K562 (cell line): Measurements from ENCODE around the gene GLIPR2. TPM values are rescaled to one million over a fixed set of nuclear protein-coding genes. Genes with fewer than 3 reads are reported as not detected.

Experiments used
- BMI1 ChIP-seq: fragments of 150-350 bp; IDR thresholded peaks from 2 replicates; pipeline ENCODE4 v1.6.1; 2014; ENCODE audit warnings: low read length
- CCNT2 ChIP-seq: IDR thresholded peaks from 2 replicates; pipeline ENCODE4 v1.6.1; 2011; ENCODE audit warnings: borderline replicate concordance, low read depth, mild to moderate bottlenecking, moderate library complexity, mixed read lengths, low read length; ENCODE audit not compliant: insufficient read length; ENCODE audit errors: extremely low read depth
- CREM ChIP-seq: IDR thresholded peaks from 2 replicates; pipeline ENCODE4 v1.6.1; 2014; ENCODE audit warnings: antibody characterized with exemption, low read depth
- DMBX1 ChIP-seq: fragments of 250-450 bp; sonication (Bioruptor Pico); IDR thresholded peaks from 2 replicates; pipeline ENCODE4 v1.8.0; 2022; ENCODE audit warnings: inconsistent platforms, mild to moderate bottlenecking, moderate library complexity, borderline replicate concordance
- FOXK1 ChIP-seq: sonication (generic); formaldehyde crosslinking; IDR thresholded peaks from 2 replicates; pipeline ENCODE4 v1.8.0; 2022; ENCODE audit warnings: missing genetic modification reagents, mild to moderate bottlenecking, borderline replicate concordance
- GABPB2 ChIP-seq: fragments of 250-450 bp; sonication (Bioruptor Pico); conservative IDR thresholded peaks from 2 replicates; pipeline ENCODE4 v1.5.1; 2021; ENCODE audit warnings: mild to moderate bottlenecking
- HDAC1 ChIP-seq, 2 experiments: fragments of 450-650 bp; IDR thresholded peaks; 2 replicates each; pipeline ENCODE4 v1.6.1; 2016 to 2017; ENCODE audit warnings: inconsistent platforms in 1 of 2, mild to moderate bottlenecking in 1 of 2, moderate library complexity in 1 of 2
- IRF1 ChIP-seq: sonication (generic); formaldehyde crosslinking; IDR thresholded peaks from 2 replicates; pipeline ENCODE4 v1.8.0; 2022; ENCODE audit warnings: missing genetic modification reagents, mild to moderate bottlenecking, borderline replicate concordance
- NRF1 ChIP-seq, 2 experiments: fragments of 450-650 bp; IDR thresholded peaks in 1 of 2; conservative IDR thresholded peaks in 1 of 2; 2 replicates each; pipeline ENCODE4 v1.6.1; 2014; ENCODE audit warnings: mild to moderate bottlenecking in 2 of 2
- PML ChIP-seq: IDR thresholded peaks from 2 replicates; pipeline ENCODE4 v1.6.1; 2012; ENCODE audit warnings: low read length, inconsistent platforms
- RBM15 ChIP-seq: fragments of 200-400 bp; formaldehyde crosslinking; IDR thresholded peaks from 2 replicates; pipeline ENCODE4 v1.6.1; 2018; ENCODE audit warnings: mild to moderate bottlenecking, low read length, moderate library complexity; ENCODE audit not compliant: insufficient read depth
- SIX5 ChIP-seq, 2 experiments: IDR thresholded peaks; 2 replicates each; pipeline ENCODE4 v1.6.1; 2011; ENCODE audit warnings: low read length in 2 of 2, borderline replicate concordance in 1 of 2, low read depth in 1 of 2, mild to moderate bottlenecking in 1 of 2, moderate library complexity in 1 of 2; ENCODE audit not compliant: insufficient read depth in 1 of 2
- SREBF1 ChIP-seq: fragments of 150-350 bp; IDR thresholded peaks from 2 replicates; pipeline ENCODE4 v1.6.1; 2014; ENCODE audit warnings: antibody characterized with exemption, low read depth, low read length, borderline replicate concordance
- TARDBP ChIP-seq: fragments of 450-650 bp; IDR thresholded peaks from 2 replicates; pipeline ENCODE4 v1.6.1; 2016
- TCF7L2 ChIP-seq: fragments of 150-350 bp; IDR thresholded peaks from 2 replicates; pipeline ENCODE4 v1.6.1; 2016; ENCODE audit warnings: low read depth, mild to moderate bottlenecking, low read length, moderate library complexity
- THAP7 ChIP-seq: fragments of 250-450 bp; sonication (Bioruptor Pico); IDR thresholded peaks from 2 replicates; pipeline ENCODE4 v1.5.0; 2021
- ZBTB1 ChIP-seq: sonication (generic); formaldehyde crosslinking; IDR thresholded peaks from 2 replicates; pipeline ENCODE4 v1.8.1; 2023; ENCODE audit warnings: missing genetic modification reagents, low read depth, mild to moderate bottlenecking, borderline replicate concordance
- ZBTB34 ChIP-seq: fragments of 250-450 bp; sonication (Bioruptor Pico); IDR thresholded peaks from 2 replicates; pipeline ENCODE4 v1.8.0; 2021; ENCODE audit warnings: mild to moderate bottlenecking, moderate library complexity
- ZKSCAN3 ChIP-seq: fragments of 250-450 bp; sonication (Bioruptor Pico); IDR thresholded peaks from 2 replicates; pipeline ENCODE4 v1.4.0; 2020
- ZNF12 ChIP-seq: sonication (generic); formaldehyde crosslinking; IDR thresholded peaks from 2 replicates; pipeline ENCODE4 v1.4.0; 2020; ENCODE audit warnings: mild to moderate bottlenecking, missing genetic modification reagents
- ZNF449 ChIP-seq: fragments of 250-450 bp; sonication (Bioruptor Pico); IDR thresholded peaks from 2 replicates; pipeline ENCODE4 v1.8.0; 2022; ENCODE audit warnings: moderate library complexity, mild to moderate bottlenecking, inconsistent platforms
- ZNF668 ChIP-seq: fragments of 250-450 bp; sonication (Bioruptor Pico); IDR thresholded peaks from 2 replicates; pipeline ENCODE4 v1.8.0; 2022; ENCODE audit warnings: mild to moderate bottlenecking, inconsistent platforms
- ZNF695 ChIP-seq: fragments of 450-650 bp; formaldehyde crosslinking; IDR thresholded peaks from 2 replicates; pipeline ENCODE4 v1.4.0; 2020; ENCODE audit warnings: mild to moderate bottlenecking, moderate library complexity
- ZNF717 ChIP-seq: fragments of 250-450 bp; sonication (Bioruptor Pico); IDR thresholded peaks from 2 replicates; pipeline ENCODE4 v1.5.0; 2021
- ZNF780A ChIP-seq: fragments of 250-450 bp; sonication (Bioruptor Pico); IDR thresholded peaks from 2 replicates; pipeline ENCODE4 v1.5.0; 2021; ENCODE audit warnings: mild to moderate bottlenecking
- polyA plus RNA-seq, 8 experiments: library from polyadenylated mRNA; depleted of rRNA in 4 of 8; stranded (reverse) in 5 of 8; unstranded in 3 of 8; fragments of >200 nt; fragmentation: Nextera tagmentation in 2 of 8; fragmentation: Illumina TruSeq in 1 of 8; extraction: Ambion mirVana in 2 of 8; extraction: Trizol in 1 of 8; gene quantifications; 2 replicates each; pipeline versions ENCODE4 v1.2.1 to v1.2.3, GENCODE V29; 2011 to 2014; ENCODE audit warnings: inconsistent platforms in 1 of 8, missing spikeins in 1 of 8
- total RNA-seq, 7 experiments: library from RNA; depleted of rRNA in 6 of 7; stranded (reverse); fragments of >200 nt in 6 of 7; fragmentation: Illumina TruSeq in 2 of 7; extraction: Trizol in 2 of 7; gene quantifications; 2 replicates each; pipeline versions ENCODE4 v1.2.1 to v1.2.3, GENCODE V29; 2011 to 2021; ENCODE audit warnings: low replicate concordance in 1 of 7

Gene GLIPR2
- total and polyA plus RNA-seq, 9 of the 15 experiments (the other 6 are each of a cell fraction or from before 2014, with no cell fraction given), result 1.4 to 8.8 (median 2.9) TPM

- TF ChIP-seq GABPB2 (CRISPR knock-in tag) (no peak), NRF1 (conservative IDR thresholded peaks at IDR 0.05 in 1 of 2, IDR thresholded peaks at IDR 0.05 in 1 of 2) (peak; percentile 91 to 92), THAP7 (CRISPR knock-in tag) (no peak), HDAC1 (IDR thresholded peaks at IDR 0.05) (peak in 1 of 2 experiments; percentile 79; a peak in 2 of 4 replicates), RBM15 (no peak), ZNF668 (CRISPR knock-in tag) (no peak), TARDBP (no peak), ZNF695 (CRISPR knock-in tag) (no peak), CCNT2 (no peak), ZKSCAN3 (CRISPR knock-in tag) (no peak), TCF7L2 (no peak), ZNF449 (CRISPR knock-in tag) (peak; percentile 24; the same call in 1 of the 2 replicates), PML (peak; percentile 73), ZNF12 (CRISPR knock-in tag) (no peak), ZBTB1 (CRISPR knock-in tag) (no peak), BMI1 (no peak), ZBTB34 (CRISPR knock-in tag) (no peak), CREM (peak; percentile 35), SIX5 (IDR thresholded peaks at IDR 0.05; ENCODE audit: borderline replicate concordance in 1 of 2, insufficient read depth in 1 of 2, low read depth in 1 of 2, low read length in 2 of 2) (no peak), FOXK1 (CRISPR knock-in tag) (no peak), SREBF1 (no peak), ZNF780A (no peak), IRF1 (CRISPR knock-in tag) (no peak), DMBX1 (no peak), ZNF717 (CRISPR knock-in tag) (no peak)
Observed at GRCh38 chr9:36190388-36191289, 54.1 kb downstream of the GLIPR2 start, which contains the start of gene CLTA (continued).
